GM18873 (cell line): Measurements from ENCODE around the gene TNN.
"Not testable (repeated sequence)": the region's sequence is repeated elsewhere in the genome, so short reads cannot be mapped to it uniquely, and the experiment has no call there.

ENCODE experiments used
- ATAC-seq: cut with Tn5 transposase; IDR thresholded peaks from one replicate; pipeline ENCODE4 v1.9.1; 2021; ENCODE audit warnings: mild to moderate bottlenecking, moderate library complexity, moderate number of reproducible peaks; ENCODE audit not compliant: unreplicated experiment, low FRiP score

TNN gene

GRCh38 chr1:175071276-175071943 is 3.8 kb downstream of the TNN start:
- no peak for ATAC-seq

DNA sequence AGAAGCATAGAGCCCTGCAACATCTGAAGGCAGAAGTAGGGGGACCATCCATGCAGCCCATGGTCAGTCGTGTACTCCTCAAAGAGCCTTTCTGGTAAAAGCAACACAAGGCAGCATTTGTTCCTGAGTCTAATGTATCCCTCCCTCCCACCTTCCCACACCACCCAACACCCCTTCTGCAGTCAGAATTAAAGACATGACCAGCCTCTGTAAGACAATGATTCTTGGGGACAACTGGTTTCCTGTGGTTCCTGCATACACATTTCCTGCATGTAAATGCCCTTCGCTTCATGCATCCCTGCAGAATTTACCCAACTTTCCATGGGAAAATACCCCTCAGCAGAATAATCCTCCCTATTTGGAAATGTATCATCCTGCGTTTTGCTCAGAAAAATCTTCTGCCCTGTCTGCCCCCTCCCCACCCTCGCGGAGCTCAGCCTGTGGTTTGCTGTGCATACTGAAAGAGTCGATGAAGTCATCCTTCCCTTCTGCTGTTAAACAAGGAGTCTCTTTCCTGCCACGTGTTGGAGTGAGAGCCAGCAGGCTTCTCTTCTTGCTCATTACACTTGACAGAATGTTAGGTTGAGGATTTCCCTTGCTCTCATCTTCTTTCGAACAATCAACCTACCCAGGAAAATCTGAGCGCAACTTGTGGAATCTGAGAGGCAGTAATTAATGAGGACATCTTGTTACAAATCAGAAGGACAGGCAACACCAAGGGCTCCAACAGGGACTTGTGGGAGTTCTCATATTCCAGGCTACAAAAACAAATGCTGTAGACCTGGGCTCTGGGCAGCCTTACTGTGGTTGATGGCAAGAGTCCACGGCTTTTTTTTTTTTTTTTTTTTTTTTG is 4.7 kb downstream of the TNN start:
- no peak for ATAC-seq

GRCh38 chr1:175073061-175073460 is 5.4 kb downstream of the TNN start:
- ATAC-seq = no peak

- ATAC-seq = no peak
Observed at GRCh38 chr1:175073633-175074032, 6.0 kb downstream of the TNN start.

- ATAC-seq = no peak
Observed at GRCh38 chr1:175075572-175076568, 8.2 kb downstream of the TNN start.

- ATAC-seq = no peak
Observed at GRCh38 chr1:175077356-175078030, 9.9 kb downstream of the TNN start.

DNA sequence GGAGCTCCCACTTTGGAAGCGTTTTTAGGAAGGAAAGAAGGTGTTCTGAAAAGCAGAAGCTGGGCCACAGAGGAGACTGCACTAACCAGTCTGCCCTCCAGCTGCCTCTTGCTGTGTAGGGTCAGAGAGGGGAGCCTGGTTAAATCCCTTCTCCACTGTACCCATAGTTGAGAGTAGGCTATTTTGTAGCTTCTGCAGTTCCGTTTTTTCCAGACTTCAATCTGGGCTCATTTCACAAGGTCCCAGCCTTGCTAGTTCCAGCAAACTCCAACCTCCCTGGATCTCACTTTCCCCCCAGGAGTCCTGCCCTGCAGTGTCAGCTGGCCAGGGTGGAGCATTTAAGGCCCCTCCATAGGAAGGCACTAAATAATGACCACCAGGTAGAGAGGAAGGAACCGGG is 11.0 kb downstream of the TNN start:
- no peak for ATAC-seq

DNA sequence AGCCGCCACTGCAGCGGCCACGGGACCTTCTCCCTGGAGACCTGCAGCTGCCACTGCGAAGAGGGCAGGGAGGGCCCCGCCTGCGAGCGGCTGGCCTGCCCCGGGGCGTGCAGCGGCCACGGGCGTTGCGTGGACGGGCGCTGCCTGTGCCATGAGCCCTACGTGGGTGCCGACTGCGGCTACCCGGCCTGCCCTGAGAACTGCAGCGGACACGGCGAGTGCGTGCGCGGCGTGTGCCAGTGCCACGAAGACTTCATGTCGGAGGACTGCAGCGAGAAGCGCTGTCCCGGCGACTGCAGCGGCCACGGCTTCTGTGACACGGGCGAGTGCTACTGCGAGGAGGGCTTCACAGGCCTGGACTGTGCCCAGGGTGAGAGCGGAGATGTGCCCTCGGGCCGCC is 11.7 kb downstream of the TNN start:
- no peak for ATAC-seq

GRCh38 chr1:175080030-175080429 is 12.4 kb downstream of the TNN start:
- ATAC-seq = no peak

DNA sequence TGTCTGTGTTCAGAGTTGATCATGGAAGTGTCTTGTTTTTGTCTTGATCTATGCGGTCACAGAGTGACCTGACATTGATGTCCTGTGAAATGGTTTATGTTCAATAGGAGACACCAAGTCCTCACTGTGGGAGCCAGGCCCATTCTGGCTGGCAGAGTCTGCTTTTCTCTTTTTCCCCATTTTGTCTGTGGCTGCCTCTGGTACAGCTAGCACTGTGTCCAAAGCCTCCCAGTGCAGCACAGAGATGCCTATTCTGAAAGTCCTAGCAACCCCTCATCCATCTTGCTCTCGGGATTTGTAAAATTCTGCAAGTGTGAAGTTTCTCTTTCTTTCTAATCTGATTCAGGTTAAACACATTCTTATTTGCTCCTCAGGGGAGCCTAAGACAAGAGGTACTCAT is 14.3 kb downstream of the TNN start:
- no peak for ATAC-seq

DNA sequence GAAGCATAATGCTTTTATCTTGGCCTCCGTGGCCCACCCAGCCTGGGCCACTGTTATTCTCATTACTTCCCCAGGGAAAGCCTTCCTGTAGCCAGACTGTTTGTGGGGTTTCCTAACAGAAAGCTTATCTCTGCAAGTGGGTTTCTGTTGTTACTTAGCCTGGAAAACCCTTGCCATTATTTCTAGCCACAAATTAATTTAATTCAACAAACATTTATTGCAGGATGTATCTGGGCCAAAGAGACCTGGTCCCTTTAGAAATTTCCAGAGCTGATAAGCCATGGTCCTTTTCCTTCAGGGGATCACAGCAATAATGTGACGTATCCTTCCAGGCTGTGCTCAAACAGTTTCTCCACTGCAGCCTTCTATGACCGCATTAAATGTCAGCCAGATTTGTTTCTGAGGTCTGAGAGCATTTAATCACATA is 20.9 kb downstream of the TNN start:
- no peak for ATAC-seq

GRCh38 chr1:175089136-175089718 is 21.6 kb downstream of the TNN start:
- no peak for ATAC-seq

GRCh38 chr1:175090780-175091179 is 23.1 kb downstream of the TNN start:
- ATAC-seq = no peak

DNA sequence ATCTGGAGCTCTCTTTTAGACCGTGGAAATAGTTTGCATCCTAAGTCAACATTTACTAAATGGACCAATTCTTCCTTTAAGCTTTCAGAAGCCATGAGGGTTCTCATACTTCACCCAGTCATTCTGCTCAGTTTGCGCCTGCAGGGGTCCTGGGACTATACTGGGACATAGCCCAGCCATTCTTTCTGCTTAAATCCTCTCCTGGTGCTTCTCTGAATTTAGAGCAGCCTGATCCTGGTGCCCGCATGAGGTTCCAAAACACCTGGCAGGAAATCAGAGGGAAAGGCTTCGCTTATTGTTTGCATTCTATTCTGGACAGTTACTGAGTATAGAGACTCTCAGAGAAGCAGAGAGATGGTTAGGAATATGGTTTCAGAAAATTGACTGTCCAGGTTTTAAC is 27.0 kb downstream of the TNN start:
- ATAC-seq = no peak

GRCh38 chr1:175095069-175095468 is 27.4 kb downstream of the TNN start:
- ATAC-seq = no peak

- ATAC-seq = no peak
Observed at GRCh38 chr1:175095978-175096607, 28.5 kb downstream of the TNN start.

GRCh38 chr1:175097361-175097760 is 29.7 kb downstream of the TNN start:
- ATAC-seq = no peak

GRCh38 chr1:175099916-175100315 is 32.3 kb downstream of the TNN start:
- no peak for ATAC-seq

DNA sequence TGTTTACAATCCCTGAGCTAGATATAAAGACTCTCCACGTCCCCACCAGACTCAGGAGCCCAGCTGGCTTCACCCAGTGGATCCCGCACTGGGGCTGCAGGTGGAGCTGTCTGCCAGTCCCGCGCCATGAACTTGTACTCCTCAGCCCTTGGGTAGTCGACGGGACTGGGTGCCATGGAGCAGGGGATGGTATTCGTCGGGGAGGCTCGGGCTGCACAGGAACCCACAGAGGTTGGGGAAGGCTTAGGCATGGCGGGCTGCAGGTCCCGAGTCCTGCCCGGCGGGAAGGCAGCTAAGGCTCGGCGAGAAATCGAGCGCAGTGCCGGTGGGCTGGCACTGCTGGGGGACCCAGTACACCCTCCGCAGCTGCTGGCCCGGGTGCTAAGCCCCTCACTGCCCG is 34.5 kb downstream of the TNN start:
- not testable (repeated sequence) for ATAC-seq
